Esophagus squamous epithelium (tissue), 4 donors: ENCODE measurements around the gene DUSP15.

Experiments
- CTCF ChIP-seq, 6 experiments: fragments of 450-650 bp in 4 of 6; fragments of 200-600 bp in 2 of 6; sonication (generic) in 2 of 6; IDR thresholded peaks; one replicate each; pipeline ENCODE4 v1.5.1; 2016 to 2019; ENCODE audit warnings: antibody characterized with exemption in 6 of 6, mild to moderate bottlenecking in 4 of 6, moderate library complexity in 4 of 6
- POLR2A ChIP-seq, 4 donors: fragments of 450-650 bp; IDR thresholded peaks; one replicate each; pipeline ENCODE4 v1.6.1; 2017; ENCODE audit warnings: antibody characterized with exemption in 4 of 4, mild to moderate bottlenecking in 4 of 4, moderate library complexity in 3 of 4

- TF ChIP-seq CTCF (IDR thresholded peaks at IDR 0.05): no peak
- no peak for TF ChIP-seq POLR2A (IDR thresholded peaks at IDR 0.05)
These were observed 9.8 kb downstream of the DUSP15 start for GRCh38 chr20:31860390-31861134.
